GM21360 (cell line): ENCODE results near the gene HEYL.

Experiments
- ATAC-seq: cut with Tn5 transposase; IDR thresholded peaks from one replicate; pipeline ENCODE4 v1.9.1; 2021; ENCODE audit warnings: mild to moderate bottlenecking, moderate library complexity; ENCODE audit not compliant: unreplicated experiment

The HEYL gene

DNA sequence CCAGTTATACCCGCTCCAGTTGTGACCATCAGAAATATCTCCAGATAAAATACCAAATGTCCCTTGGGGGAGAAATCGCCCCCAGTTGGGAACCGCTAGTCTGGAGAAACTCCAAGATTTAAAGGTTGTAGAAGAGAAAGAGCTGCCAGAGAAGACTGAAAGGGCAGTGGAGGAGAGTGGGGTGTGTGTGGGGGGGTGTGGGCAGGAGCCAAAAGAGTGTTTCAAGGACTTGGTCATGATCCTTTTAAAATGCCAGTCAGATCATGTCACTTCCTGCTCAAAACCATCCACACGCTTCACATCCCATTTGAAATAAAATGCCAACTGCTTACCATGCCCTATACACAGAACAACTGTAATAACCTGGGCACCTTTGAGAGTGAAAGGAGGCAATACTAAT, 3.4 kb upstream of the HEYL start:
- ATAC-seq = no peak

DNA sequence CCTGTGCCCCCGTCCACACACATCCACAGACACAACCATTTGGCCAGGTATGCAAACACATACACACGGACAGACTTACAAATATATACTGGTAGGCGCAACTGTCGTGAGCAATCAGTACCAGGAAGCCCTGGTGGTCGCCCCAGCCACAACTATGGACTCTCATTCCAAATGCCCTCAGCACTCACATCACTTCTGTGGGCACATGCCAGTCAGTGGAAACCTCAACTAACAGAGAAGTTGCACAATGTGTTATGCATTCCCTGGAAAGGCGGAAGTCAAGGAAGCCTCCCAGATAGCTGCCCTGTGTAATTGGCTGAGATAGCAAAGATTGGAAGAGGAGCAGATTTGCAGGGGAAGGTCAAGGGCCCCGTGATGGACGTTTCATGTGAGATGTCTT, 1.4 kb upstream of the HEYL start:
- ATAC-seq = no peak

DNA sequence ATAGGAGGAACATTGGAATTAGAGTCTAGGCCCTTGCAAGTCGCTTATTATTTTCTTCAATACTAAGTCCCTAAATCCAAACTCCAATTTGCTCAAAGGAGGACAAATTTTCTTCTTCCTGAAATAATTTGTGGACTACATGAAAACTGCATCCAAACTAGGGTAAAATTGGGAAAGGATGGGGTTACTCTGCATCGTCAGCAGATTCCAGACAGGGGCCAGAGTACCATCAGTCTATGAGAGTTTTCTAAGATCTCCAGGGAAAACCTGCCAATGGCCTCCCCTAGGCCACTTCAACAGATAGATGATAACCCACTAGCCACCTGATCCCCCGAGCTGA, 508 bp downstream of the HEYL start:
- no peak for ATAC-seq

DNA sequence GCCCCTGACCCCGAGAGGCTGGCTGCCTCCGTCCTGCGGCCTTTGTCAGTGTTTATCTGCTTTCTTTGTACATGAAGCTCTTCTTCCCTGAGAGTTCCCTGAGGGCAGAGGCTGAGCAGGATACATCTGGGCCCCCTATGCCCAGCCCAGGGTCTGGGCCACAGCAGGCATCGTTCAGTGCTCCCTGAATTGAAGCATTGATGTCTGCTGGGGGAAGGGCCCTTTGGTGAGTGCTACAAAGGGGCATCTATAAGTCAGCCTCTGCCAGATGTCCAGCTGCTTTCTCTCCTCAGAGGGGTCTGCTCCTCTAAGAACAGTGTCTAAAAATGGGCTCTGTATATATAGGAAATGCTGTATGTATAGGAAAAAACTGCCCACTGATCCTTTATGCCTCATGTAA, 2.1 kb downstream of the HEYL start:
- ATAC-seq = no peak

DNA sequence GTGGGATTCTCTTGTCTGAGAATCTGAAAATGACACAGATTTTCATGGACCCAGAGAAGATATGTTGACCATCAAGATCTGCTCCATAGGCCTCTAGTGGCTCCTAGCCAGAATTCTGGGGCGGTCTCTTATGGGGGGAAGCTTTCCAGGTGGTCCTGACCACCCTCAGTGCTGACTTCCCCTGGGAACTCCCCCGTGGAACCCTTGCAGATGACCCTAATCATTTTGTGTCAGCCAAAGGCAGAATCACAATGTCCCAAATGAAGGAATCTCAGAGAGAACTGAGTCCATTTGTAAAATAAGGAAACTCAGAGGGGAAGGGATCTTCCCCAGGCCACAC, 3.6 kb downstream of the HEYL start:
- ATAC-seq = no peak

DNA sequence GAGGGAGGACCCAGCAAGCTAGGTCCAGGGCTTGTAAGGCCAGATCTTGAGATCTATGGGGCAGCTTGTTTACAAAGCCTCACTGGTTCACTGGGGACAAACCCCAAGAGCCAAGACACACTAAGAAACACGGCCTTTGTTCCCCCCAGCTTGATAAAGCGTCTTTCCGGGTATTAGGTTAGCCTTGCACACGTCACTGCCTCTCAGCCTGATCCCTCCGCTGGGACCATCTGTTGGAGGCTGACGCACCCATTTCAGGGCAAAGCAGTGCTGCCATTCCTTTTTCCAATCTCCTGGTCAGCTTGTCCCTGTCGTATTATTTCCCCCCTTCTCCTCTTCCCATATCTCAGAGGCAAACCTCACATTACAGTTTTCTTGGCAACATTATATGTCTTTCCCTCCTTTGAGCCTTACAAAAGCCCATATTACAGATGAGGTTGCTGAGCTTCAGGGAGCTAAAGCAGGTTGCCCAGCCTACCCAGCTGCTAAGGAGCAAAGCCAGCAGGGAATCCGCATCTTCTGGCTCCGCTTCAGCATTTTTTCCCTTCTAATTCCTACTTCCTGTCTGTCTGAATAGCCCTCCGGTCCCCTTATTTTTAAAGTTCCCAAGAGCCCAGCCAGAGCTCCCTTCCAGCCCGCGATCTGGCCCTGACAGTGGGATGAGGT, 4.1 kb downstream of the HEYL start:
- no peak for ATAC-seq

DNA sequence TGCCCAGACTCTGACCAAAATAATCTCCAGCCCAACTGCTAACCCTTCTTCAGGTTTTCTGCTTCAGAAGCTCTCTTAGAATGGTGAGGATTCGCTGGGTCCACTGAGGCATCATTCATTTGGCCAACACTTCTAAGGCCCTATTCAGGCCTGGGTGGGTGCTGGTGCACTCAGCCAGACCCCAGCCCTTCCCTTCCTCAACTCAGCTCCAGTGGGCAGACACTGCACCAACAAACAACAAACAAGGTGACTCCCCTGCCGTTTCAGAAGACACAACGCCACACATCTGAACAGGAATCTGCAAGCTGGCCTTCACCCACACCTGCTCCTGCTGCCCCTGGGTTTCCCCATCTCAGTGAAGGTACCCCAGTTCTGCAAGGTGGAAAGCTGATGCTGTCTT, 6.0 kb downstream of the HEYL start:
- no peak for ATAC-seq

DNA sequence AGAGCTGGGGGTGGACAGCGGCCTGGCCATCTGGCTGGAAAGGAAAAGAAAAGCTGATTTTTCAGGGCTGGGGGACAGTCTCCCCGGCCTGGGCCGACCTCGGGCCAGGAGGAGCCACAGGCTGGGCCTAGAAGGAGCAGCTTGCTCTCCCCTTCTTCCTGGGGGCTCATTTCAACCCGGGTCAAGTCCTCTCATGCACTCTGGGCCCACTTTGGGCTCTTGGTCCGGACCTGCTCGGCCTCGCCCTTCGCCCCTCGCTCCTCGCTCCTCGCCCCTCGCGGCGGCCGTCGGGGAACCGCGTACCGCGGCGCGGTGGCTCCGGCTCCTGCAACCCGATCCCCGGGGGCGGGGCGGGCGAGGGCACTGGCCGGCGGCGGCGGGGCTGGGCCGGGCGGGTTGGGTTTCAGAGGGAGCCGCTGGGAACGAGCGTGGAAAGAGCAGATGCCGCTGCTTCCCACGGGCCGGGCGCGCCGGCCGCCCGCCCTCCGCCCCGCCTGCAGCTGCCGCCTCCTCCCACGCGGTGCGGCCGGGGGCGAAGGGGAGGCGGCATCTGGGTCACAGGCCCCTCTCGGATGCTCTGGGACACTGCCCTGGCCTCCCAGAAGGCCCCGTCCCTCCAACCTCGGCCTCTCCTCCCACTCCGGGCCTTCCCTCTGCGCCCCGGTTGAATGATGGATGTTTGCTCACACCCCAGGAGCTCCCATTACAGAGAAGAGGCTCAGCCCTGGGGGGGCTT, 6.6 kb downstream of the HEYL start:
- ATAC-seq = no peak

DNA sequence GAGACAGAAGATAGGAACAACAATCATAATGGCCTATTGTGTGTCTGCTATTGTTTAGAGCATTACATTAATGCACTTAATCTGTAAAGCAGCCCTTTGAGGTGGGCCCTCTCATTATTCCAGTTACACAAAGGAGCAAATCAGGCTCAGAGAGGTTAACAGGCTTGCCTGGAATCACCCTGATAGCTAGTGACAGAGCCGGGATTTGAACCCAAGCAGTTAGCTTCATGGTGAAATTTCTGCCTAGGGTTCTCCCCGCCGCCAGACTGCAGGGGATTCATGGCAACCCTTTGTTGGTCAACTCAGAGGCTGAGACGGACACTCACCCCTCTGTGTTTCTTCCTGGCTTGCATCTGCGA, 7.1 kb downstream of the HEYL start:
- ATAC-seq = no peak

DNA sequence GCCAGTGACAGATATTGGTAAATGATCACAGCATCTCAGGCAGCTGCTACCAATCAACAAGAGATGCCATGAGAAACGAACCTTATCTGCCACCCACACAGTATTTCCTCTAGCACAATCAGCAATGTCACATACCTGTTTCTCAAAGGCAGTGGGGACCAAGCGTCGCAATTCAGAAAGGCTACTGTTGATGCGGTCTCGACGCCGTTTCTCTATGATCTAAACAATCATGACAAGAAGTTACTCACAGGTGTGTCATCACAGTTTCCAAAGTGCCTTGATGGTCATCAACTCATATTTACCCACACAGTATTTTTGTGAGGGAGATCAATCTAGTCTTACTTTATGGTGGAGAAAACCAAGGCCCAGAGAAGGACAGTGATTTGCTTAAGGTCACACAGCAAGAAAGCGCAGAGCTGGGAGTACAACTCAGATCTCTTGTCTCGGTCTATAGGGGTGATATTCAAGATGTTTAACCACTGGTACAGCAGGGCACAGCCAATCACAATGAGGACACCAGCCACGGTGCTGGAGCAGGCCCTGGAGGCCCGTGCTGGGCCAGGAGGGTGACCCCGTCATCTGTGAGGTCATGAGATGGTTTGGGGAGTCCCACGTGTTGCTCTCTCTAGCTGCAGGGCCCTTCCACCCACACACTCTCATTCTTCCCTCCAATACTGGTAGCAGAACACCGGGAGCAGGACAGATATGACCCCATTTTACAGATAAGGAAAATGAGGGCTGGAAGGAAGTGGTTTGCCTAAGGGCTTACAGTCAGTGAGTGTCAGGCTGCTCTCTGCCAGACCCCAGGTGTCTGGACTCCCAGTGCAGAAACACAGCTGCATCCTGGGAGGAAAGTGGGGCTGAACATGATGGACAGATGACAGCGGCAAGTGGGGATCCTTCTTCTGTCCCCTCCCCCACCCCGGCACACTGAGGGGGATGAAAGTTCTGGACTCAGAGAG, 7.8 kb downstream of the HEYL start:
- ATAC-seq = no peak

DNA sequence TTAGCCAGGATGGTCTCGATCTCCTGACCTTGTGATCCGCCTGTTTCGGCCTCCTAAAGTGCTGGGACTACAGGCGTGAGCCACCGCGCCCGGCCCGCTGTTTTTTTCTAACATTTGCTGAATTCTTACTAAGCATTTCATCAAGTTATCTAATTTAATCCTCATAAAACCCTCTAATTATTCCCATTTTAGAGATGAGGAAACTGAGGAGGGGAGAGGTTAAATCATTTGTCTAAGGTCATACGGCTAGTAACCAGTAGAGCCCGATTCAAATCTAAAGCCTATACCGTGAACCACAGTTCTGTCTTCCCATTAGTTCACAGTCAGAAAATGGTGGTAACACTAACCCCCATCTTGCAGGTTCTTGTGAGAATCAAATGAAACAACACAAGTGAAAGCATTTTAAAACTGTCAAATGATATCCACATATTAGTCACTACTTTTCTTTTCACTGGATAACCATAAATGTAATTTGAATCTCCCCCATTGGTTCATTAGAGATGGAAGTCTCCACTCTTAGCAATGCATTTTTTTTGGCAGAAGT, 10.6 kb downstream of the HEYL start:
- ATAC-seq = no peak

DNA sequence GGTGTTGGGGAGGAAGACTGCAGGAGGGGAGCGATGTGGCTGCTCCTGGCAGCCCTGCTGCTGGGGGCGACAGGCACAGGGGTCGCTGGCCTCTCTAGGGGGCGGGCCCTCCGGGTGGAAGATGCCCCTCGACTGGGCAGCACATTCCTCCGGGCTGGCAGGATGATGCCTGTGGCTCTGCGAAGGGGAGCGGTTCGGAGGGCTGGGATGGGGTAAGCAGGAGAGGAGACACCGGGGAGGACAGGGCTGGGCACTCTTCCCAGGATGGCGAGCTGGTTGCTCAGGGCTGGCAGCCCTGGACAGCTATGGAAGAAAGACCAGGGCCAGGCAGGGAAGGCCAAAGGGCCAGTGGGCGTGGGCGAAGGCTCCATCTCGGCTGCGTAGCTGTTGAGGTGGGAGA, 12.8 kb downstream of the HEYL start:
- no peak for ATAC-seq

DNA sequence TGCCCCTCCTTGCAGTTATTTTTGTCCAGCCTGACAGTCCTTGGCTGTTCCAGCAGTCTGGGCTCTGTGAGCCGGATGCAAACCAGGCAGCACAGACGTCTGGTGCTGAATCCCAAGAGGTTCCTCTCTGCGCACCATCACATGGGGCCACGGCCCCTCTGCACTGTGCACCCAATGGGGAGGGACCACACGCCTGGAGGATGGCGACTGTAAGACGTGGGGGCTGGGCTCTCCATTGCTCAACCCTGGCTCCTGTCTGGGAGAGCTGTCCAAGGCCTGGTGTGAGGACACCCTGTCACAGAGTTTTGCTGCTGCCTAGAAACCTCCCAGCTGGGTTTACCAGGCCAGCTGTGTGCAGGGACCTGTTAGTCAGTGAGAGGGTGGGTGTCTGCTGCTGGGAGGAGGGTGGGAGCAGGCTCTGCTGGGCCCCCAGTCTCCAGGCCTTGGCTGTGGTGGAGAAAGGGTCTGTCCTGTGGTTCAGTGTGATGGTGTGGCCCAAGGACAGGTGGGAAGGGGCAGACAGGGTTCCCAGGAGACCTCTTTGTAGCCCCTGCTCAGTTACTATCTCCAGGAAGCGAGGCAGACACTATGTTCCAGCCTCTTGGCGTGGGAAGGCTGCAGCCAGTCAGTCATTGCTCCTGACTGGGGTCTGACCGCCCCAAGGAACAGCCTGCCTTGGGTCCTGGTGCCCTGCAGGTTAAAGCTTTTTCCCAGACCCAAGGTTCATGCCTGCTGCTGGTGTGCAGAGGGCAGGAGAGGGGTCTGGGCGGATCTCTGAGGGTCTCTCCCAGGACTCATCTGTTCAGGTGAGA, 13.8 kb downstream of the HEYL start:
- no peak for ATAC-seq

DNA sequence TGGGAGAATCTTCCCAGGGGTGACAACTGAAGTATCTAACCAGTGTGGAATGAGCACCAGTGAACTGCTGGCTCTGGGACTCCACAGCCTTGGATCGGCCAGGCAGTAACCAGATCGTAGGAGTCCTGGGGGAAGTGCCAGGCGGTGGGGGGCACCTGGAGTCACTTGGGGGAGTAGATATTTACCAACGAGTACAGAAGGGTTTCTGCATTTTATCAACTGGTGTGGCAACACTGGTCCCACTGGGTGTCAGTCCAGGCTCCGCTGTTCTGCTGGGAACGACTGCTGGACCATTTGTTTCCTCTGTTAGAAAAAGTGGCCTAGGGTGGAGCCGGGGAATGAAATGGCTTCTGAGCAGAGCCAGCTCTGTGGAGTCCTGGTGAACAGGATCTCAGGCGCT, 14.4 kb downstream of the HEYL start:
- no peak for ATAC-seq

DNA sequence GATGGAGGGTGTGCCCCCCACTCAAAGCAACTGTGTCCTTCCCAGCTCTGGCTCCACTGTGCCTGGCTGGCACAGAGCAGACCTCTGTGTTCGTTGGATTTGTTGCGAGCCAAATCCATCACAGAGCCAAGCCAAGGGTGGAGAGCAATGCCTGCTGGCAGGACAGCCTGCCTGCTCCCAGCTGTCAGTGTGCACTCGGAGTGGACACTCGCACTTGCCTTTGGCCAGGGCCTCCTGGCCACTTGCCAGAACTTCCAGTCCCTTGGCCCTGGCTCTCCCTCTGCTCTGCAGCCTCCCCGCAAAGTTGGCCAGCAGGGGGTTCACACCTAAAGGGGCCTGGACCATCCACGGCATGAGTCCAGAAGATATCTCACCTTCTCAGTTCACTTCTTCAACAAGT, 16.4 kb downstream of the HEYL start:
- no peak for ATAC-seq

DNA sequence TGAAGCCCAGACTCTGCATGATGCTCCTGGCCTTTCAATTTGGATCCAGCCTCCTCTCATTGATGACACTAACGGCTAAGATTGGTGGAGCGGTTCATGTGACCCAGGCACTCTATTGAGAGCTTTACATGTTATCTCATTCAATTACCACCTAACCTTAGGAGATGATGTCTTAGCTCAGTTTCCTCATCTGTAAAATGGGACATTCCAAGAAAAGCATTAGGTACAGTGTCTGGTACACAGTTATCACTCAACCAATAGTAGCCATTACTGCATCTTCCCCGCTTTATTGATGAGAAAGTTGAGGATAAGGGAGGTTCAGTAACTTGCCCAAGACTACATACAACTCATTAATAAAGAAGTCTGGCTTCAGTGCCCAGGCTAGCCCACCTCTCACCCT, 17.0 kb downstream of the HEYL start:
- ATAC-seq = no peak

DNA sequence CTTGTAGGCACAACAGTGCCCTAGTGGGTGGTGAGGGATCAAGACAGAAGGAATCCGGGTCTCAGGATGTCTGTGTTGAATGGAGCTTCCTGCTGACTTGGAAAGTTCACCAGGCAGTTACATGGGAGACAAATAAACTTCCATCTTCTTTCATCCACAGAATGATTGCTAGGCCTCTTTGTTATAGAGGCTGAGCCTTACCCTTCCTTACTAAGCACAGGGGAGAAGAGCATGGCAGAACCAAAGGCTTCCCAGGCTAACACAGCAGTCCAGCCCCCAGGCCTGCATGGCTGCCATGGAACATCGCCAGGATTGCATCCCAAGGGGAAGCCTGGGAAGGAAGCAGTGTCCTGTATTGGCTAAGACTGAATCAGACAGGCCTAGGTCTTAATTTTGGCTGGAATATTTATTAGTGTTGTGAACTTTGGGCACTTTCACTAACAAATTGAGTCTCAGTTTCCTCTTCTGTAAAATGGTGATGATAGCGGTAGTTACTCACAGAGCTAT, 18.7 kb downstream of the HEYL start:
- no peak for ATAC-seq

DNA sequence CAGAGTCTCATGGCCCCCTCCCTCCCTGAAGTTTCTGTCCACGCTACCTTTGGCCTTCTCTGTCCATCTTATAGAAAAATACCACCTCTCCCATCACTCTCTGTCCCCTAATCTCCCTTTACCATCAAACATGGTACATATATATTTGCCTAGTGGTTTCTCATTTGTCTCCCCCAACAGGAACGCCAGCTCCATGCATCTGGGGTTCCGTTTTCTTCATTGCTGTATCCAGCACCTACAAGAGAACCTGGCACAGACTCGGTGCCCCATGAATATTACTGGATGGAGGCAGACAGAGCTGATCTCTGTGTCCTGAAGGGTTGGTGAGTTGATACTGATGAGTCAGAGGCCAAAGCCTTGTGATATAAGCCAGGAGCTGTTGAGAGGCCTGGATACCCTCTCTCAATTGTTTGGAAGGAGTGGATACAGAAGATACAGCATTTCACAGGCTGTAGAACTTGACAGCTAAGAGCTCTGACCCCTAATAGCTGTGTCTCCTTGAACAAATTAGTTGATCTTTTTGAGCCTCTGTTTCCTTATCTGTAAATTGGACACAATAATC, 21.9 kb downstream of the HEYL start:
- no peak for ATAC-seq

DNA sequence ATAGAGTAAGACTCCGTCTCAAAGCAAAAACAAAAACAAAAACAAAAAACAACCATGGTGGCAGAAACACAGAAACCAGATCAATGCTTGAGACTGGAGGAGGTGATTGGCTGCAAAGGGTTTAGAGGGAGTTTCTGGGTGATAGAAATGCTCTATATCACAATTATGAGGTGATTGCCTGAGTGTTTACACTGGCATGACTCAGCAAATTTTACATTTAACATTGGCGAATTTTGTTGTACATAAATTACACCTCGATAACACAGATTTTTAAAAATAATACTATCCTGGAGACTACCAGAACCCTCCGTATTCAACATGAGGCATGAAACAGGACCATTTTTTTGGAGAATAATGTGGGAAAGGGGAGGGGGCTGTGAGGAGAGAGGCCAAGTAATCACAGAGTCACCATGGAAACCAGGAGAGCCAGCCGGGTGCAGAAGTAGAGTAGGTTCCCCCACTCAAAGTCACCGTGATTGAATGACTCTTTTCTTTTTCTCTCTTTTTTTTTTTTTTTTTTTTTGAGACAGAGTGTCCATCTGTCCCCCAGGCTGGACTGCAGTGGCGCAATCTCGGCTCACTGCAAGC, 24.3 kb downstream of the HEYL start:
- ATAC-seq = no peak

DNA sequence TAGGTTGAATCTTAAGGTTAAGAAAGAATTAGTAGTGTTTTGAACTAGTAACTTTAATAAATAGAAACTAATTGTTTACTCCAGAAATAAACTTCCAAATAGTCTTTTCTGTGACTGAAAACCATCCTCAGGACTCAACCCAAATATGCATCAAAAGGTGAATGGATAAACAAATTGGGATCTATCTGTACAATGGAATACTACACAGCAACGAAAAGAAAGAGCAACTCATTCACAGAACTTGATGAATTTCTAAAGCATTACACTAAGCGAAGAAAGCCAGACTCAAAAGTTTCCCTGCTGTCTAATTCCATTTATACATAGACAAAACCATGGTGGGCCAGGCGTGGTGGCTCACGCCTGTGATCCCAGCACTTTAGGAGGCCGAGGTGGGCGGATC, 25.0 kb downstream of the HEYL start:
- ATAC-seq = no peak
